Breast epithelium (tissue), 3 donors: ENCODE measurements around the gene GCSH.

Experiments used
- POLR2A ChIP-seq: fragments of 450-650 bp; IDR thresholded peaks from one replicate; pipeline ENCODE4 v1.6.1; 2016; ENCODE audit warnings: antibody characterized with exemption, mild to moderate bottlenecking, moderate library complexity
- TF ChIP-seq, protein P1 (sequence below), 3 donors: fragments of 450-650 bp; IDR thresholded peaks; one replicate each; pipeline ENCODE4 v1.5.1; 2016 to 2017; ENCODE audit warnings: antibody characterized with exemption in 3 of 3, mild to moderate bottlenecking in 3 of 3, moderate library complexity in 3 of 3

DNA sequence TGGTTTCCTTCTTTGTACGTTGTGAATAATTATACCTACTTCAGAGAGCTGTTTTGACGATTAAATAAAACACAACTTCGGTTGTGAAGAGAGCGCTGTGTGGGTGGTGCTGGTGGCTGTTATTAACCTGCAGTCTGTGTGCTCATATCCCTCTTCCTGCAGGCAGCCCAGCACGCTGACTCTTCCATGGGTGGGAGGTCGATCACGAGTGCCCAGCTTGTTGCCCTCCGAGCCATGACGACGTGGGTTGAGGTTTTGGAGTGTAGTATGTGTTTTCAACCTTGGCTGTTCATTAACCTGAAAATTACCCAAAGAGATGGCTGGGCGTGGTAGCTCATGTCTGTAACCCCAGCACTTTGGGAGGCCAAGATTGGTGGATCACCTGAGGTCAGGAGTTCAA, 11.3 kb upstream of the GCSH start:
- TF ChIP-seq, protein P1, sequence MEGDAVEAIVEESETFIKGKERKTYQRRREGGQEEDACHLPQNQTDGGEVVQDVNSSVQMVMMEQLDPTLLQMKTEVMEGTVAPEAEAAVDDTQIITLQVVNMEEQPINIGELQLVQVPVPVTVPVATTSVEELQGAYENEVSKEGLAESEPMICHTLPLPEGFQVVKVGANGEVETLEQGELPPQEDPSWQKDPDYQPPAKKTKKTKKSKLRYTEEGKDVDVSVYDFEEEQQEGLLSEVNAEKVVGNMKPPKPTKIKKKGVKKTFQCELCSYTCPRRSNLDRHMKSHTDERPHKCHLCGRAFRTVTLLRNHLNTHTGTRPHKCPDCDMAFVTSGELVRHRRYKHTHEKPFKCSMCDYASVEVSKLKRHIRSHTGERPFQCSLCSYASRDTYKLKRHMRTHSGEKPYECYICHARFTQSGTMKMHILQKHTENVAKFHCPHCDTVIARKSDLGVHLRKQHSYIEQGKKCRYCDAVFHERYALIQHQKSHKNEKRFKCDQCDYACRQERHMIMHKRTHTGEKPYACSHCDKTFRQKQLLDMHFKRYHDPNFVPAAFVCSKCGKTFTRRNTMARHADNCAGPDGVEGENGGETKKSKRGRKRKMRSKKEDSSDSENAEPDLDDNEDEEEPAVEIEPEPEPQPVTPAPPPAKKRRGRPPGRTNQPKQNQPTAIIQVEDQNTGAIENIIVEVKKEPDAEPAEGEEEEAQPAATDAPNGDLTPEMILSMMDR (IDR thresholded peaks at IDR 0.05): no peak
- TF ChIP-seq POLR2A: no peak
